Measurements from ENCODE around the gene AMH. TPM values are rescaled to one million over a fixed set of nuclear protein-coding genes. Genes with fewer than 3 reads are reported as not detected.
A peak's percentile ranks its signal among the peaks of the same experiment; 100 is the strongest.

The AMH gene
- total and polyA plus RNA-seq, 2 of the 13 experiments (the other 11 are each of a cell fraction or from before 2014, with no cell fraction given) = 0.03 to 0.18 TPM

- TF ChIP-seq ZNF512 (CRISPR knock-in tag; IDR thresholded peaks at IDR 0.05) = no peak
- no peak for TF ChIP-seq ELF4 (CRISPR knock-in tag; IDR thresholded peaks at IDR 0.05; ENCODE audit: borderline replicate concordance)
- TF ChIP-seq, protein P1, sequence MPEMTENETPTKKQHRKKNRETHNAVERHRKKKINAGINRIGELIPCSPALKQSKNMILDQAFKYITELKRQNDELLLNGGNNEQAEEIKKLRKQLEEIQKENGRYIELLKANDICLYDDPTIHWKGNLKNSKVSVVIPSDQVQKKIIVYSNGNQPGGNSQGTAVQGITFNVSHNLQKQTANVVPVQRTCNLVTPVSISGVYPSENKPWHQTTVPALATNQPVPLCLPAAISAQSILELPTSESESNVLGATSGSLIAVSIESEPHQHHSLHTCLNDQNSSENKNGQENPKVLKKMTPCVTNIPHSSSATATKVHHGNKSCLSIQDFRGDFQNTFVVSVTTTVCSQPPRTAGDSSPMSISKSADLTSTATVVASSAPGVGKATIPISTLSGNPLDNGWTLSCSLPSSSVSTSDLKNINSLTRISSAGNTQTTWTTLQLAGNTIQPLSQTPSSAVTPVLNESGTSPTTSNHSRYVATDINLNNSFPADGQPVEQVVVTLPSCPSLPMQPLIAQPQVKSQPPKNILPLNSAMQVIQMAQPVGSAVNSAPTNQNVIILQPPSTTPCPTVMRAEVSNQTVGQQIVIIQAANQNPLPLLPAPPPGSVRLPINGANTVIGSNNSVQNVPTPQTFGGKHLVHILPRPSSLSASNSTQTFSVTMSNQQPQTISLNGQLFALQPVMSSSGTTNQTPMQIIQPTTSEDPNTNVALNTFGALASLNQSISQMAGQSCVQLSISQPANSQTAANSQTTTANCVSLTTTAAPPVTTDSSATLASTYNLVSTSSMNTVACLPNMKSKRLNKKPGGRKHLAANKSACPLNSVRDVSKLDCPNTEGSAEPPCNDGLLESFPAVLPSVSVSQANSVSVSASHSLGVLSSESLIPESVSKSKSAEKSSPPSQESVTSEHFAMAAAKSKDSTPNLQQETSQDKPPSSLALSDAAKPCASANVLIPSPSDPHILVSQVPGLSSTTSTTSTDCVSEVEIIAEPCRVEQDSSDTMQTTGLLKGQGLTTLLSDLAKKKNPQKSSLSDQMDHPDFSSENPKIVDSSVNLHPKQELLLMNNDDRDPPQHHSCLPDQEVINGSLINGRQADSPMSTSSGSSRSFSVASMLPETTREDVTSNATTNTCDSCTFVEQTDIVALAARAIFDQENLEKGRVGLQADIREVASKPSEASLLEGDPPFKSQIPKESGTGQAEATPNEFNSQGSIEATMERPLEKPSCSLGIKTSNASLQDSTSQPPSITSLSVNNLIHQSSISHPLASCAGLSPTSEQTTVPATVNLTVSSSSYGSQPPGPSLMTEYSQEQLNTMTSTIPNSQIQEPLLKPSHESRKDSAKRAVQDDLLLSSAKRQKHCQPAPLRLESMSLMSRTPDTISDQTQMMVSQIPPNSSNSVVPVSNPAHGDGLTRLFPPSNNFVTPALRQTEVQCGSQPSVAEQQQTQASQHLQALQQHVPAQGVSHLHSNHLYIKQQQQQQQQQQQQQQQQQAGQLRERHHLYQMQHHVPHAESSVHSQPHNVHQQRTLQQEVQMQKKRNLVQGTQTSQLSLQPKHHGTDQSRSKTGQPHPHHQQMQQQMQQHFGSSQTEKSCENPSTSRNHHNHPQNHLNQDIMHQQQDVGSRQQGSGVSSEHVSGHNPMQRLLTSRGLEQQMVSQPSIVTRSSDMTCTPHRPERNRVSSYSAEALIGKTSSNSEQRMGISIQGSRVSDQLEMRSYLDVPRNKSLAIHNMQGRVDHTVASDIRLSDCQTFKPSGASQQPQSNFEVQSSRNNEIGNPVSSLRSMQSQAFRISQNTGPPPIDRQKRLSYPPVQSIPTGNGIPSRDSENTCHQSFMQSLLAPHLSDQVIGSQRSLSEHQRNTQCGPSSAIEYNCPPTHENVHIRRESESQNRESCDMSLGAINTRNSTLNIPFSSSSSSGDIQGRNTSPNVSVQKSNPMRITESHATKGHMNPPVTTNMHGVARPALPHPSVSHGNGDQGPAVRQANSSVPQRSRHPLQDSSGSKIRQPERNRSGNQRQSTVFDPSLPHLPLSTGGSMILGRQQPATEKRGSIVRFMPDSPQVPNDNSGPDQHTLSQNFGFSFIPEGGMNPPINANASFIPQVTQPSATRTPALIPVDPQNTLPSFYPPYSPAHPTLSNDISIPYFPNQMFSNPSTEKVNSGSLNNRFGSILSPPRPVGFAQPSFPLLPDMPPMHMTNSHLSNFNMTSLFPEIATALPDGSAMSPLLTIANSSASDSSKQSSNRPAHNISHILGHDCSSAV (CRISPR knock-in tag; IDR thresholded peaks at IDR 0.05; ENCODE audit: borderline replicate concordance) = no peak
- no peak for TF ChIP-seq ZBTB3 (CRISPR knock-in tag; IDR thresholded peaks at IDR 0.05; ENCODE audit: borderline replicate concordance, low read depth)
- TF ChIP-seq DPF2 (CRISPR knock-in tag; IDR thresholded peaks at IDR 0.05; ENCODE audit: borderline replicate concordance, low read depth) = no peak
- no peak for TF ChIP-seq NCOR1 (IDR thresholded peaks at IDR 0.05; ENCODE audit: borderline replicate concordance, low read length)
- TF ChIP-seq, protein P2, sequence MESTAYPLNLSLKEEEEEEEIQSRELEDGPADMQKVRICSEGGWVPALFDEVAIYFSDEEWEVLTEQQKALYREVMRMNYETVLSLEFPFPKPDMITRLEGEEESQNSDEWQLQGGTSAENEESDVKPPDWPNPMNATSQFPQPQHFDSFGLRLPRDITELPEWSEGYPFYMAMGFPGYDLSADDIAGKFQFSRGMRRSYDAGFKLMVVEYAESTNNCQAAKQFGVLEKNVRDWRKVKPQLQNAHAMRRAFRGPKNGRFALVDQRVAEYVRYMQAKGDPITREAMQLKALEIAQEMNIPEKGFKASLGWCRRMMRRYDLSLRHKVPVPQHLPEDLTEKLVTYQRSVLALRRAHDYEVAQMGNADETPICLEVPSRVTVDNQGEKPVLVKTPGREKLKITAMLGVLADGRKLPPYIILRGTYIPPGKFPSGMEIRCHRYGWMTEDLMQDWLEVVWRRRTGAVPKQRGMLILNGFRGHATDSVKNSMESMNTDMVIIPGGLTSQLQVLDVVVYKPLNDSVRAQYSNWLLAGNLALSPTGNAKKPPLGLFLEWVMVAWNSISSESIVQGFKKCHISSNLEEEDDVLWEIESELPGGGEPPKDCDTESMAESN (CRISPR knock-in tag; conservative IDR thresholded peaks at IDR 0.05) = peak; percentile 46; the same call in 1 of the 2 replicates
- peak; percentile 42; the same call in 1 of the 2 replicates for TF ChIP-seq SIX1 (CRISPR knock-in tag; IDR thresholded peaks at IDR 0.05; ENCODE audit: borderline replicate concordance)
- no peak for TF ChIP-seq TFAP4 (IDR thresholded peaks at IDR 0.05; ENCODE audit: borderline replicate concordance, low read depth)
- TF ChIP-seq CHCHD3 (CRISPR knock-in tag; IDR thresholded peaks at IDR 0.05) = no peak
These were observed 20.4 kb downstream of the AMH start (continued) for GRCh38 chr19:2269244-2270156.

Data from HepG2 (cell line).